ENCODE measurements around the gene DMAC2.
"Not testable (repeated sequence)": the region's sequence is repeated elsewhere in the genome, so short reads cannot be mapped to it uniquely, and the experiment has no call there.

Gene DMAC2

DNA sequence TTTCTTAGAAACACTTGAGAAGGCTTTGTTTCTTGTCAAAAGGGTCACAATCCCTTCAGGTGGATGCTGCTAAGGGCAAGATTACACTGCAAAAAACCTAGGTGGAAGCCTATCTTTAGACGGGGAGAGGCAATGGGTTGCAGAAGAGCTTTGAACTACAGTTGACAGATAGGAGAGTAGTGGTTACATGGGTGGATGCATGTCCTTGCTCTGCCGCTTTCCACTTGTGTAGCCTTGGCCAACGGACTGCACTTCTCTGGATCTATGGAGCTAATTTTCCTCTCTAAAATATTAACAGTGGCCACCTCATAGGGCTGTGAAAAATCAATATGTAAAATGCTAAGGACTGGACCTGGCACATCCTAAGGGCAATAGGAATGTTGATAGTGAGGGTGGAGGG is 41.1 kb downstream of the DMAC2 start:
- no peak for DNase-seq (ENCODE audit: low read depth in 2 of 2)

DNA sequence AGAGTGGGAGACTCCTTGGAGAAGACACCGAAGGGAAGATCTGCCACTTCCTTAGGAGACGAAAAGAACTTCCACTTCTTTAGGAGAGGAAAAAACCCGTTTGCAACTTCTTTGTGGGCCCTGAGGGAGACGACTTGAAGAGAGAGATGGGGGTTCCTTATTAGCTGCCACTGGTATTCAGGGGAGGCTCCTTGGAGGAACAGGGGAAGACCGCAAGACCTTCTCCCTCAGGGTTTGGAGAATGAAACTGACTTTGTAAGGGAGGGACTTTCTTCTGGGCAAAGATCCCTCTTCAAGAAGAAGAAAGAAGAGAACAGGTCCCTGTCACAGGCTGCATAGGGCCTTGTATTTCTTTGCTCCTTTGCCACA is 41.7 kb downstream of the DMAC2 start:
- DNase-seq (ENCODE audit: low read depth in 2 of 2), result no peak

DNA sequence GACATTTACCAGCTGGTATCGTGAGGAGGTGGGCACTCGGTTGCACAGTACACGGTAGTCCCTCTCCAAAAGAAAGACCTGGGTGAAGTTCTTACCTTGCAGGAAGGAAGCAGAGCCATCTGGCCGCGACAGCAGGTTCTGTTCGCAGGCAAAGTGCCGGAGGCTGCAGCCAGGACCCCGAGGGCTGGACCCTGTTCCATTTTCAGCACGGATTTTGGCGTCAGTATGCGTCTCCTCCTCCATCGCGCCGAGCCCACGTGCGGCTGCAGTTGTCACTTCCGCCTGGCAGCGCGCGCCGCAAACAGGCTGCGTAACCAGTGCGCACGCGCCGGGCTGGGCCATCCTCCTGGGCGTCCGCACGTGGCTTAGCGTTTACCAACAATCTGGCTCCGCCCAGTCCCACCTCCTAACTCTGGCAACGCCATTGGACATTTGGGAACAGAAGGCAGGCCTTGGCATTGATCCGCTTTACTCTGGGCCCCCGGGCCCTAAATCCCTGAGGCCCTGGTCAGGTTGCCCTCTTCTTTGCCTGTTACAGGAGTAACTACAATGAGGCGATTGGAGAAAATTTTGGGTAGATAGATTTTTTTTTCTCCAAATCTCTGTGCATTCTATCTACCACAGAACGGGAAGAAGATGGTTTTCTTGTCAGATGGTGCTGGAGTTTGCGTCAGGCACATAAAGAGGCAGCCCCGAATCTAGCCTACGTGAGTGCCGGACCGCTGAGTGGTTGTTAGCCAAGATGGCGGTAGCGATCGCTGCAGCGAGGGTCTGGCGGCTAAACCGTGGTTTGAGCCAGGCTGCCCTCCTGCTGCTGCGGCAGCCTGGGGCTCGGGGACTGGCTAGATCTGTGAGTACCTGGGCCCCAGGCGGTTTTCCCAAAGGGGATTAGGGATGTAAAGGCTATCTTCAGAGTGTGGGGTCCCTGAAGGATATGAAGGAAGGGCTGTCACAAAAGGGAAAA is 42.3 kb downstream of the DMAC2 start, which contains the start of the genes BCKDHA and EXOSC5:
Gene BCKDHA, plus strand, starts transcription at position 733 of the 964 bp plus-strand sequence. Its CDS starts 10 bp downstream, at position 743.
Gene EXOSC5, minus strand, starts transcription at position 274 of the 964 bp plus-strand sequence. Its CDS starts 31 bp downstream, at position 243.
- peak; percentile 95 to 96 for DNase-seq (ENCODE audit: low read depth in 2 of 2)

DNA sequence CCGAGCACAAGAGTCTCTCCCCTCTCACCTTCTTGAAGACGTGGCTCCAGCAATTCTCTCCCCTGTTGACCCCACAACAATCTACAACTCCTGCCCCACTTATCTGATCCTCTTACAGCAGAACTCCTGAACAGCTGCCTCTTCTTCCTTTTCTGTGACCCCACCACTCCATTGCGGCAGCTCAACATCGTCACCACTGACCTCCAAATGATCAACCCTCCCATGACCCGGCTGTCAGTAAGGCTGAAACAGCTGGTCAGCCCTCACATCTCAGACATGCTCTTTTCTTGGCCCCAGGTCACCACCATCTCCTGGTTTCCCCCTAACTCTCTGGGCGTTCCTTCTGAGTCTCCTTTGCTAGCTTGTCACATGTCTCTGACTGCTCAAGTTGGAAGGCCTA is 44.4 kb downstream of the DMAC2 start:
- no peak for DNase-seq (ENCODE audit: low read depth in 2 of 2)

DNA sequence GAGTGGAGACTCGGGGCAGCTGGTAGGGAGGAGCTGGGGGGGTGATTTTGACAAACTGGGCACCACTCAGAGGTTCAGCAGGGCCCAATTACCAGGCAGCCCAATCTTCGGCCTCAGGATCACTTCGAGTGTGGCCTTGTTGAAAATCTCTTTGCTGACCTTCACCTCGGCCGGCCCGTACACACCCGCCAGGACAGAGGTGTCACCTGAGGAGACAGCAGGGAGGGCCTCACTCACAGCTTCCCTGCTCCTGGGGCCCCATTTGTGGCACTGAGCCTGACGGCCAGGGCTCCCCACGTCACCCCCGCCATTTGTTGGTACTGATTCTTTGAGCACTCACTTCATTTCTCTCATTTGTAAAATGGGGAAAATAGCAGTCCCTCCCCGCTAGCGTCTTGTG is 46.9 kb downstream of the DMAC2 start:
- DNase-seq (ENCODE audit: low read depth in 2 of 2), result no peak

DNA sequence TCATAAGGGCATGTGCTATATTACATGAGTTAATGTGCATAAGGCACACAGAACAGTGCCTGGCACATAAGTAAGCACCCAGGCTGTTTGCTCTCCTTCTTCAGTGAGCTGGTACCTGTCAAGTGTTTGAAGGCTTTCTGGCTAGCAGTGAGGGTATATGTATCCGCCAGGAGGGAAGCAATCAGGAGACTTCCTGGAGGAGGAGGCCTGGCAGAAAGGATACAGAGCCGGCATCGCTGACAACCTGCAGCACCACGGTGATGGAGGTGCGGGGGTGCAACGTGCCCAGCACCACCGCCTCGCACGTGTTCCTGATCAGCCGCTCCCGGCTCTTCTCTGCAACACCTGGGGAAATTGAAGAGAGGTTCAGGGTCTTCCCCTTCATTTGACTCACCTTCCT is 48.1 kb downstream of the DMAC2 start:
- DNase-seq (ENCODE audit: low read depth in 2 of 2), result no peak

DNA sequence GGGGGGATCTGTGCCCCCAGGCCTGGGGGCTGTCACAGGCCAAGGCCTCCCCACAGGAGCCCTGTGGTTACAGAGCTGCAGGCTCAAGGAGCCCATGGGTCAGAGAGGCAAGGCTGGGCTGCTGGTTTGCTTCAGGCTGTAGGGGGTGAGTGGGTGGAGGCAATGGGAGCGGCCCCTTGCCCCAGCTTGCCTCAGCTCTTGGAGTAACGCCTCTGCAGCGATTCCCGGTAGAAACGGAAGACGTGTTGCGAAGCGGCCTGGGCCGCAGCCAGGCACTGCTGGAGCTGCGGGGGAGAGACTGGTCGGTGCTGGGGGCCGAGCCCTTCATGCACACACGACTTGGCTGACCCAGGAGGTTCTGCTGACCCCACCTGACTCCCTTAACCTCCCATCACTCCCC is 53.3 kb downstream of the DMAC2 start:
- DNase-seq (ENCODE audit: low read depth in 2 of 2), result no peak

DNA sequence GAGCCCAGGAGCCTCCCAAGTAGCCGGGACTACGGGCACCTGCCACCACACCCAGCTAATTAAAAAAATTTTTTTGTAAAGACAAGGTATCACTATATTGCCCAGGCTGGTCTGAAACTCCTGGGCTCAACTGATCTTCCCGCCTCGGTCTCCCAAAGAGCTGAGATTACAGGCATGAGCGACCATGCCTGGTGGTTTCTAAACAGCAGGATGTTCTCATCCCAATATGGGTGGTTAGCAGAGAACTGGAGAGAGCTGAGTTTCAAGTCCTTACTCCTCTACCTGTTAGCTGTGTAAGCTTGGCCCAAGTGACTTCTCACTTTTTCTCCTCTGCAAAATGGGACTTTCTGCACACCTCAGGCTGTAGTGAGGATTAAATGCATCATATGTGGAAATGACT is 55.4 kb downstream of the DMAC2 start:
- no peak for DNase-seq (ENCODE audit: low read depth in 2 of 2)

DNA sequence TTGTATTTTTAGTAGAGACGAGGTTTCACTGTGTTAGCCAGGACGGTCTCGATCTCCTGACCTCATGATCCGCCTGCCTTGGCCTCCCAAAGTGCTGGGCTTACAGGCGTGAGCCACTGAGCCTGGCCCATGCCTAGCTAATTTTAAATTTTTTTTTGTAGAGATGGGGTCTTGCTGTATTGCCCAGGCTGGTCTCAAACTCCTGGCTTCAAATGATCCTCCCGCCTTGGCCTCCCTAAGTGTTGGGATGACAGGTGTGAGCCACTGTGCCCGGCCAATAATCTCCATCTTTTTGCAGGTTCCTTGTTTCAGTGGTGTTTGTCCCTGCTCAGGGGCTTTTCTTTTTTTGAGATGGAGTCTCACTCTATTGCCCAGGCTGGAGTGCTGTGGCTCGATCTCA is 58.2 kb downstream of the DMAC2 start:
- not testable (repeated sequence) for DNase-seq (ENCODE audit: low read depth in 2 of 2)
